Measurements from ENCODE around the gene FXYD1.

Gene FXYD1

DNA sequence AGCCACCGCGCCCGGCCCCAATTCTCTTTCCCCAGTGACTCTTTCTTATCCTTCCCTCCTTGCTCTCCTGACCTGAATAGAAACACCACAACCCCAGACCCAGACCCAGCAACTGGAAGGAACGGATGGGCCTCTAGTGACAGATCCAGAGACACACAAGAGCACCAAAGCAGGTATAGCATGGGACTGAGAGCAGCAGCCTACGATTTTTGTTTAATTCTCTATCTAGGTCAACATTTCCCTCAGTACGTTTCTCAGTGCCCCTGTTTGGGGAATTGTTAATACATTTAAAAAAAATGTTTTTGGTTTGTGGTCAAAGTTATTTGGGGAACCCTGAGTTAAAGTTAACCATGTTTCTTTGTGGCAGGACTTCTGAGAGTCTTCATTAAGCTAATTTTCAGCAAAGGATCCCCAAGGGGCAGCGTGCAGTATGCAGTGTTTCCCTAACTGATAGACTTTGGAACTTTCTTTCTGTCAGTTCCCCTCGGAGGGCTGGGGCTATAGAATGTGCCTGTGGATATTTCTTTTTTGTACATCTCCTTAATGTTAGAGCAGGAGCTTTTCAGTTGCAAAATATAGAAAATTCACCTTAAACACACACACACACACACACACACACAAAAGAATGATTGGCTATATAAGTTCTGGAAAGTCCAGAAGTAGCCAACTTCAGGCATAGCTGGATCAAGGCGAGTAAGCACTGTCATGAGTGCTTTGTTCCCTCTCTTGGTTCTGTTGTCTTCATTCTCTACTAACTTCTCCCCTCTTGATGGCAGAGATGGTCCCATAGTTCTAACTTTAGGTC is 22.2 kb downstream of the FXYD1 start:
- DNase-seq (ENCODE audit: low spot score) (no peak), FAIRE-seq (no peak)

DNA sequence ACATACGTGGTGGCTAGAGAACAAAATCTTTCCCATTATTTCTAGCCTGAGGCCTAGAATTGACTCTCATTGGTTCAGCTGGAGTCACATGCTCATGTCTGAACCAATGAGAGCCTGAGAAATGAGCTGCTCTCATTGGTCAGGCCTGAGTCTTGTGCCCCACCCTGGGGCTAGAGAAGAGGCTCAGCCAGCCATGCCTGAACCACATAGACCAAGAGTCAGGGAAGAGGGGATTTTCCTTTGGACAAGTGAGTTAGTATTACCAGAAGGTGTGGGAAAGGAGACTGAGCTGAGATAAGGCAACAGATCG is 22.8 kb downstream of the FXYD1 start:
- DNase-seq (ENCODE audit: low spot score) (no peak), FAIRE-seq (no peak)

DNA sequence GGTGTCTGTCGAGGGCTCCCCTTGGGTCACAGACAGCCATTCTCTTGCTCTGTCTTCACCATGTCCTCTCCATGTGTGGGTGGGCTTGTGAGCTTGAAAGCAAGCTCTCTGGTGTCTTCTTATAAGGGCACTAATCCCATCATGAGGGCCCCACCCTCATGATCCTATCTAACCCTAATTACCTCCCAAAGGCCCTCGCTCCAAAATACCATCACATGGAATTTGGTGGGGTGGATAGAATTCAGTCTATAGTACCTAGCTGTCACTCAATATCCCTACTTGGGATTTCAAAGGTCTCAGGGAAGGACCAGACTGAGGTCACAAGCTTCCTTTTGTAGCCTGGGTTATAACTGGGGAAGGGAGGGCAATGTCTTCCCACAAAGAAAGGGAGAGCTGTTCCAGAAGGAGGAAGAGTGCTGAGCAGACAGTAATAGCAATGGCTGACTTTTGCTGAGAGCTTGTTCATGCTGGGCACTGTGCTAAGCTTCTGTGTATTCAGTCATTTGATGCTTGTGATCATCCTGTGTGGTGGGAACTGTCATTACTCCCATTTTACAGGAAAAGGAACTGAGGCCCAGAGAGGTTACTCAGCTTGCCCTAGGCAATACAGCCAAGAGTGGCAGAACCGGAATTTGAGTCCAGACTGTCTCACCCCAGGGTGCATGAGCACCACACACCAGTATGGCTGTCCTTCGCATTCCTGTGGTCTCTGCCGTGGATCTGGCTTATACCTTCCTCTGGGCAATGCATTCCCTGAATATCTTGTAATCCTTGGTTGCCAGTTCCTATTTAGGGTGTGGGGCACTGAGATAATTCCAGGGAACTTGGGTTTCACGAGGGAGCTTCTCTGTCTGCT is 24.1 kb downstream of the FXYD1 start:
- DNase-seq (ENCODE audit: low spot score) (no peak), FAIRE-seq (no peak)

DNA sequence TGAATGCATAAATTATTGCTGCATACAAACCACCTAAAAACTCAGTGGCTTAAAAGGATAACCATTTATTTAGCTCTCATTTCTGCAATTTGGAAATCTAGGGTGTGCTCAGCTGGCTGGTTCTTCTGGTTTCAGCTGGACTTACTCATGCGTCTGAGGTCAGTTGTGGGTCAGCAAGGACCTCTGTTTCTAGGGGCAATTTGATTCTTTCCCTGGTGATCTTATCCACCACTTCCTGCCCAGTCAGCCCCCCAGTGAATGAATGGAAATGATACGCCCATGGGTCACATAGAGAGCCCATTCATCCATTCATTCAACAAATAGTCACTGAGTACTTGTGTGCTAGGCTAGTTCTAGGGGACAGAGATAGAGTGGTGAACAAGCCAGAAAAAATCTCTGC is 25.8 kb downstream of the FXYD1 start:
- DNase-seq (ENCODE audit: low spot score) (no peak), FAIRE-seq (no peak)

DNA sequence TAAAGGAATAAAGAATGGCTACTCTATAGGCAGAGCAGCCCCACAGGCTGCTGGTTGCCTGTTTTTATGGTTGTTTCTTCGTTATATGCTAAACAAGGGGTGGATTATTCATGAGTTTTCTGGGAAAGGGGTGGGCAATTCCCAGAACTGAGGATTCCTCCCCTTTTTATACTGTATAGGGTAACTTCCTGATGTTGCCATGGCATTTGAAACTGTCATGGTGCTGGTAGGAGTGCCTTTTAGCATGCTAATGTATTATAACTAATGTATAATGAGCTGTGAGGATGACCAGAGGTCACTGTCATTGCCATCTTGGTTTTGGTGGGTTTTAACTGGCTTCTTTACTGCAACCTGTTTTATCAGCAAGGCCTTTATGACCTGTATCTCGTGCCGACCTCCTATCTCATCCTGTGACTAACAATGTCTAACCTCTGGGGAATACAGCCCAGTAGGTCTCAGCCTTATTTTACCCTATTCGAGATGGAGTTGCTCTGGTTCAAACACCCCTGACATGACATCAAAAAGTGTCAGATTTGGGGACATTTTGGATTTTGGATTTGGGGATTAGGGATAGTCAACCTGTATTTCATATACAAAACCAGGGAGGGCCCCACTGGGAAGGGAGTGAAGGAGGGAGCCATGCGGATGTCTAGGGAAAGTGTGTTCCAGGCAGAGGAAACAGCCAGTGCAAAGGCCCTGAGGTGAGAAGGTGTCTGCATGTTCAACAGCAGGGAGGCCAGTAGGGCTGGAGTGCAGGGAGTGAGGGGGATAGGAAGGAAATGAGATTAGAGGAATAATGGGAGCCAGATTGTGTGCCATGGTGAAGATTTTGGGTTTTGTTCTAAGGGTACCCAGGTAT is 26.8 kb downstream of the FXYD1 start:
- FAIRE-seq (no peak), DNase-seq (ENCODE audit: low spot score) (no peak)

DNA sequence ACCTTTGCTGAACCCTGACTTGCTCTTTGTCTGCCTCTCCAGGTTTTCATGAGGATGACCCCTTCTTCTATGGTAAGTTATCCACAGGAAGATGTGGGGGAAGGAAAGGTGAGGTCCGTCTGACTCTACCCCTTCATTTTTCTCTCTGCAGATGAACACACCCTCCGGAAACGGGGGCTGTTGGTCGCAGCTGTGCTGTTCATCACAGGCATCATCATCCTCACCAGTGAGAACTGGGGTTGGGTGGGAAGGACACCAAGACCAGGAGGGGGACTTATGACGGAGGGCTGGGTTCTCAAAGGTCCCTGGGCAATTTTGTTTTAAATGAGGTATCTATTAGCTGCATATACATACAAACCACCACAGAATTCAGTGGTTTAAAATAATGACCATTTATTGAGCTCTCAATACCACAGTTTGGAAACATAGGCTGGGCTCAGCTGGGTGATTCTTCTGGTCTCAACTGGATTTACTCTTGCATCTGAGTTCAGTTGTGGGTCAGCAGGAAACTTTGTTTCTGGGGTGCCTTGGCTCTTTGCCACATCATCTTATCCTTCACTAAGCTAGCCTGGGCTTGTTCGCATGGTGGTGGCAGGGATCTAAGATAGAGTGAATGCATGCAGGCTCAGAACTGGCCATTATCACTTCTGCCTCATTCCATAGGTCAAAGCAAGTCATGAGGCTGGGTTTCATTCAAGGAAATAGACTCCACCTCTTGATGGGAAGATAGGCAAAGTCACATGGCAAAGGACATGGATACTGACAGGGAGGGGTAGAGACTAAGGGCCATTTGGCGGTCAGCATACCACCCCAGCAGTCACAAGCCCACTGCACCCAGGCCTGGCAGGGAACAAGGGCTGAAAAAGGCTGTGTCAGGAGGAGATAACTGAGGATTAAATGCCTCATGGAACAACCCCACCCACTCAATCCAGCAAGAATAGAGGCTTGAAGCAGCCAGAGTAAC is 27.8 kb downstream of the FXYD1 start:
- FAIRE-seq (no peak), DNase-seq (ENCODE audit: low spot score) (no peak)

DNA sequence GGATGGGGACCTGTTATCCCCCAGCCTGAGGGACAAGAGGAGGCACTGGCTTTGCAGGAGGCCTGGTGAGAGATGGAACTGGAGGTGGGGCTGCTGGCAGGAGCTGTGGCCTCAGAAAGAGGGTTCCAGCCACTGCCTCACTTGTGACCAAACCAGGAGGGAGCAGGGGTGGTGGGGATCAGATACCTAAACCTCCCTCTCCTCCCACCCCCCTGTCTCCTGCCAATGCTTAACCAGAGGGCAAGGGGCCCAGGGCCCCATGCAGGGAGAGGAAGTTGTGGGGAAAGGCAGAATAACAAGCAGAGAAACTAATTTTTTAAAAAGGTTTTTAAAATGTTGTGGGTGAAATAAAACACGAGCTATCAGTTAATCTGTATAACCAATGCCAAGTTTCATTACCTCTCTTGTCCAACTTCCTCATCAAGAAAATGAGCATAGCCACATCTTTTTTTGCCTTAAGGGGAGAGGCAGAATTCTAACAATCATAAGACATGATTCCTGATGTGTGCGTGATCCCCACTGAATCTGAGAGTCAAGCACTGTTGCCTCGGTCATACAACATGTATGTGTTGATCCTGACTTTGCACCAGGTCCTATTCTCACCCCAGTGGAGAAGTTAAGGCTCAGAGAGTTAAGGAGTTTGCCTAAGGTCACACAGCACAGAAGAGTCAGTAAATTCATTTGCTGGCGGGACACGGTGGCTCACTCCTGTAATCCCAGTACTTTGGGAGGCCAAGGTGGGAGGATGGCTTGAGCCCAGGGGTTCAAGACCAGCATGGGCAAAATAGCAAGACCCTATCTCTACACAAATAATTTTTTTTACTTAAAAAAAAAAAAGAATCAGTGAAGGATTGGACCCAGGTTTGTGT is 28.9 kb downstream of the FXYD1 start:
- FAIRE-seq = no peak
- DNase-seq (ENCODE audit: low spot score) = no peak

DNA sequence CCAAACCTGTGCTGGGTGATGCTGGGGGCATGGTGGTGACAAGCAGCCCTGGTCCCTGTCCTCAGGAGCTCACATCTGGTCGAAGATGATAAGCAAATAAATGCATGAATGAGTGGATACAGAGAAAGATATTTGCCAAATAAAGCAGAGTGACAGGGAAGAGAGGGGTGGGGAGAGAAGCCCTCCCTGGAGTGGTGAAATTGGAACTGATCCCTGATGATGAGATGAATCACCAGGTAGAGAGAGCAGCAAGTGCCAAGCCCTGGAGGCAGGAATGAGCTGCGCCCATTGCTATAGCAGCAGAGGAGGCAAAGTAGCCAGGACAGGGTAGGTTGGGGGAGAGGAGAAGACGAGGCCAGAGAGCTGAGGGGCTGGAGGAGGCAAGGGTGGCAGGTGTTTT is 29.6 kb downstream of the FXYD1 start:
- DNase-seq (ENCODE audit: low spot score) (no peak), FAIRE-seq (no peak)

DNA sequence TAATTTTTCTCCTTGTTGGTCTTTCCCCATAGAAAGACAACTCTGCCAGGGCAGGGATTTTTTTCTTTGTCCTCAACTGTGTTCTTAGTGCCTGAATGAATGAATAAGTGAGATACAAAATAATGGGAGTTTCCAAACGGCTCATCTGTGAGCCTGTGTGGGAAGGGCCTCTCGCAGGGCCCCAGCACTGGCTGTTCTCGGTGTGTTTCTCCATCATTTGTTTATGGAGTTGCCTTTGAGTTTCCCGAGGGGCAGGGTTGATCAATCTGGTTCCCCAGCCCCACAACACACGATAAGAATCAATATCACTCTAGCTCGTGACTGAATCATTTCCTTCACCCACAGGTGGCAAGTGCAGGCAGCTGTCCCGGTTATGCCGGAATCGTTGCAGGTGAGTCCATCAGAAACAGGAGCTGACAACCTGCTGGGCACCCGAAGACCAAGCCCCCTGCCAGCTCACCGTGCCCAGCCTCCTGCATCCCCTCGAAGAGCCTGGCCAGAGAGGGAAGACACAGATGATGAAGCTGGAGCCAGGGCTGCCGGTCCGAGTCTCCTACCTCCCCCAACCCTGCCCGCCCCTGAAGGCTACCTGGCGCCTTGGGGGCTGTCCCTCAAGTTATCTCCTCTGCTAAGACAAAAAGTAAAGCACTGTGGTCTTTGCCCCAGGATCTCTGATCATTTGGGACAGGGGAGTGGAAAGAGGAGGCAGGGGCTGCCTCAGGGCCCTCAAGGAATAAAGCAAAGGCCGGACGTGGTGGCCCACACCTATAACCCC is 30.8 kb downstream of the FXYD1 start:
- DNase-seq (ENCODE audit: low spot score) (no peak), FAIRE-seq (no peak)

DNA sequence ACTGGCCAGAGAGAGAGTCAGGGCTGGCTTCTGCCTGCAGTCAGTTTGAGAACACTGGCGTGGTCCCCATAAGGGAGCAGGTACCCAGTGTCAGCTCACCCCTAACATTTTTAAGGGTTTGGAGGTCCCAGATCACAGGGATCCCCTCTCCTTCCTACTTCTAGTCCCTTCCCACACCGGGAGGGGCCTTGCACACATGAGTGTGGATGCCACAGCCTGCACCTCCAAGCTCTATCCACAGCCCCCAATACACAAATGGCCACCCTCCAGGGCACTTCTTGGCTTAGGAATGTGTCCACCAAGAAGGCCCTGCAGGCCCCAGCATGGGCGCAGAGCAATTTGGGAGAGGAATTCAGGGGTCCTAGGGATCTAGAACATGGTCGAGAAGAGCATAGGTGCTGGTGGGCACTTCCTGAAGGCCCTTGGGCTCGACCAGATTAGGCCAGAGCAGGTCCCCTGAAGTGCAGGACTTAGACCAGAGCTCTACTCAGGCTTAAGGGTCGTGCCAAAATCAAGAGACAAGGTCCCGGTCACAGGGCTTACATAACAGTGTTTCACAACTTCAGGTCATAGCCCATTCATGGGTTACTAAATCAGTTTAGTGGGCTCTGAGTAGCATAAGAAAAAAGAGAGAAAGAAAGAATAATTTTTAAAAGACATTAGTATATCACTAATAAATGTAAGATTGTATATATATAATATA is 31.9 kb downstream of the FXYD1 start:
- DNase-seq (ENCODE audit: low spot score) (no peak), FAIRE-seq (no peak)

DNA sequence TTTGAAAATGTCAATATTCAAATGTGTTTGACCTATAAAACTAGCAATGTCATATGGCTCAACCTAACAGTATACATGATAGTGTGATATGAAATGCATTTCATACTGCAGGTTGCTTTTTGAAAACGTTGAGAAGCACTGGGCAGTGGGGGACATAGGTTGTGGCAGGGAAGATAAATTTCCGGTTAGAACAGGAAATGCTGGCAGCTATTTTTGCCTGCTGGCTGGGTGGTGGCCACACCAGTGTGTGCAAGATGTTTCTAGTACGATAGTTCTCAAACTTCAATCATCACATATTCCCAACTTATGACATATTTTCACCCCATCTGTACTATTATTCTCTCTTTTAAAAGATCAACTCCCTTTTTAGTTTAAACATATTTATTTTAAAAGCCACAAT is 33.1 kb downstream of the FXYD1 start:
- DNase-seq (ENCODE audit: low spot score) (no peak), FAIRE-seq (no peak)

DNA sequence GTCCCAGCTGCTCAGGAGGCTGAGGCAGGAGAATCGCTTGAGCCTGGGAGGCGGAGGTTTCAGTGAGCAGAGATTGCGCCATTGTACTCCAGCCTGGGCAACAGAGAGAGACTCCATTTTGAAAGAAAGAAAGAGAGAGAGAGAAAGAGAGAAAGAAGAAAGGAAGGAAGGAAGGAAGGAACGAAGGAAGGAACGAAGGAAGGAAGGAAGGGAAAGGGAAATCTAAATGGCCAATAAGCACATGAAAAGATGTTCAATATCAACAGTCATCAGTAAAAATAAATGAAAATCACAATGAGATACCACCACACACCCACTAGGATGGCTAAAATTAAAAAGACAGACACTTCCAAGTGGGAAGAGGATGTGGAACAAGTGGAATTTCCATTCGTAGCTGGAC is 35.6 kb downstream of the FXYD1 start:
- DNase-seq (ENCODE audit: low spot score) = no peak
- FAIRE-seq = no peak

DNA sequence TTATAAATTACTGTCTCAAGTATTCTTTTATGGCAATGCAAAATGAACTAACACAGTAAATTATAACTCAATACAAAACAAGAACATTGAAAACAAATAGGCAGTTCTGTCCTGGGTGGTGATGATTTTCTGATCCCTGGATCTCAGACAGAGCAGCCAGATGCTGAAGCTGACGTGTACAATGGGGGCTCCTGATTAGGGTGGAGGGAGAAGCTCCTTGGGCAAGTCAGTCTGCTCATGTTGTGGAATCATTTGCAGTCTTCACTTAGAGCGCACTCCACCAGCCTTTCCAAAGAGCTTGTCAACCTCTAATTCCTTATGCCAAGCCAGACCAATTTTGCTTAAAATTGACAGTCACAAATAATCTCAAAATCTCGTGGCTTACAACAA is 37.6 kb downstream of the FXYD1 start:
- no peak for DNase-seq (ENCODE audit: low spot score)

DNA sequence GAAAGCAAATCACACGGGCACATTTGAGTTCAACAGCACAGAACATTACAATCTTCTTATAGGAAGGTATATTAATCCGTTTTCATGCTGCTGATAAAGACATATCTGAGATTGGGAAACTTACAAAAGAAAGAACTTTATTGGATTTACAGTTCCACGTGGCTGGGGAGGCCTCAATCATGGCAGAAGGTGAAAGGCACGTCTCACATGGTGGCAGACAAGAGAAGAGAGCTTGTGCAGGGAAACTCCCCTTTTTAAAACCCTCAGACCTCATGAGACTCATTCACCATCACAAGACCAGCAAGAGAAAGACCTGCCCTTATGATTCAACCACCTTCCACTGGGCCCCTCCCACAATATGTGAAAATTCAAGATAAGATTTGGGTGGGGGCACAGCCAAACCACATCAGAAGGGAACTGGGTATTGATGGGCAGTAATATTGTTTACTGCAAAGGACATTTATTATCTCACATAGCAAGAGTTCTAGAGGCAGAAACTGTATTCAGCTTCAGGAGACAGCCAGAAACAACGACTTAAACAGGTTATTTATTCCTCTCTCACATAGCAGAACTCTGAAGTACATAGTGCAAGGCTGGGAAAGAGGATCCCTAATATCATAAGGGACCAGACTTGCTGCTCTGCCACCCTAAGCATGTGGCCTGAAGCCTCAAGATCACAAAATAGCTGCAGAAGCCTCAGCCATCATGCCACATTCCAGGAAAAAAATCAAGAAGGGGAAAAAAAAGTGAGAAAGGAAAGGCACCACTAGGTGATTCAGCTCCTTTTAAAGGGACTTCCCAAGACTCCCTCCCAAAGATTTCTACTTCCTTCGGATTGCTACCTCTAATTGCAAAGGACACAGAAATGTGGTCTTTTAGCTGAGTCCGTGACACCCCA is 39.0 kb downstream of the FXYD1 start:
- FAIRE-seq (no peak), DNase-seq (ENCODE audit: low spot score) (no peak)

More for the DNA sequence above, 37.6 kb downstream of the FXYD1 start:
- FAIRE-seq = no peak

DNA sequence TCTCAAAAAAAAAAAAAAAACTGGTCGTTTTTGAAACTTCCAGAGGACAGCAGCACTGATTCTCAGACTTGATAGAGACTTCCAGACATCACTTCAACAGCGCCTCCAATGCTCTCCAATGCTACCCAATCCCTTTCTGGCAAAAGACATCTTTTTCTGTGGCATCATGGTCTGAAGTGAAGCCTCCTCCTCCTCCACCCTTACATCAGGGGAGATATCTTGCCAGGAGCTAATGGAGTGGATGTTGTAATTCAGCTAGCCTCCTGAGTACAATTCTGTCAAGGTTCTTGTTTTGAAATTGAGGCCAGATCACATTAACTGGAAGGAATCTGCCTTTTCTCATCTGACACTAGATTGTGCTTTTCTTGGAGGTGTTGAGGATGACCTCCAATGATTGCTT is 40.1 kb downstream of the FXYD1 start:
- DNase-seq (ENCODE audit: low spot score) = no peak
- no peak for FAIRE-seq

DNA sequence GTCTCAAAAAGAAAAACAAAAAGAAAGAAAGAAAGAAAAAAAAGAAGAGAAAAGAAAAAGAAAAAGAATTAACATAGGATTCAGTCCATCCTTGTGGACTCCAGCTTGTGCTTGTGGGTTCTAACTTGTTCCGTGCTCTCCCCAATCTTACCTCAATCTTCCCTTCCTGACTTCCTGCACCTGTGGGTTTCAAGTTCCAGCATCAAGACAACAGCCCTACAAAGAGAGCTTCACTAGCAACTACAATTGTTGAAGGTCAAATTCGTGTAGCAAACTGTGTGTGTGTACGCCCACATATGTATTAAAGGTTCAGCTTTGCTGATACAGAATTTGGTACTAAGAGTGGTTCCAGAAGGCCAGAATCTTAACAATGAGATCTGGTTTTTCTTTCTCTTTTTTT is 41.2 kb downstream of the FXYD1 start:
- no peak for FAIRE-seq
- DNase-seq (ENCODE audit: low spot score) = no peak

DNA sequence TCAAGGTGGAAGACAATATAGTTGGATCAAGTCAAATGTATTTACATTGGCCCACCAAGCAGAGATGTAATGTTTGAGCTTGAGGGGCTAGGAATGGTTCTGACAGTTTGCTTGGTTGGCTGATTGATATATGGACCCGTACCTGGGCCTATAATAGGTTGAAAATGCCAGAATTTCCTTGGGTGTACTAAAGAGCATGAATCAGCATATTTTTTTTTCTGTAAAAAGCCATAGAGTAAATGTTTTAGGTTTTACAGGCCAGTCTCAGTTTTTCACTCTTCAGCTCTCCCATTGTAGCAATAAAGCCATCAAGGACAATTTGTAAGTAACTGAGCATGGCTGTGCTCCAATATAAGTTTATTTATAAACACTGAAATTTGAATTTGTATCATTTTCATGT is 42.8 kb downstream of the FXYD1 start:
- FAIRE-seq = no peak
- no peak for DNase-seq (ENCODE audit: low spot score)
